G401 (cell line): Measurements from ENCODE around the gene SUPT4H1. TPM values are rescaled to one million over a fixed set of nuclear protein-coding genes. Genes with fewer than 3 reads are reported as not detected.

ENCODE experiments used
- DNase-seq: peaks from one replicate; pipeline ENCODE4 v3.0.0-alpha.2; 2015; ENCODE audit warnings: low spot score
- in situ Hi-C: cut with HindIII; loops from 2 replicates; pipeline ENCODE4 v1.10.0; 2016; ENCODE audit warnings: low sequenced_read_pairs, mixed read lengths
- total RNA-seq: library from RNA; depleted of rRNA; stranded (reverse); fragments of >200 nt; shearing (Covaris generic); gene quantifications from 2 replicates; pipeline ENCODE4 v1.2.3, GENCODE V29; 2014

SUPT4H1 gene
- total RNA-seq, 1 experiment from 2014 or later, result 58.7 TPM

DNA sequence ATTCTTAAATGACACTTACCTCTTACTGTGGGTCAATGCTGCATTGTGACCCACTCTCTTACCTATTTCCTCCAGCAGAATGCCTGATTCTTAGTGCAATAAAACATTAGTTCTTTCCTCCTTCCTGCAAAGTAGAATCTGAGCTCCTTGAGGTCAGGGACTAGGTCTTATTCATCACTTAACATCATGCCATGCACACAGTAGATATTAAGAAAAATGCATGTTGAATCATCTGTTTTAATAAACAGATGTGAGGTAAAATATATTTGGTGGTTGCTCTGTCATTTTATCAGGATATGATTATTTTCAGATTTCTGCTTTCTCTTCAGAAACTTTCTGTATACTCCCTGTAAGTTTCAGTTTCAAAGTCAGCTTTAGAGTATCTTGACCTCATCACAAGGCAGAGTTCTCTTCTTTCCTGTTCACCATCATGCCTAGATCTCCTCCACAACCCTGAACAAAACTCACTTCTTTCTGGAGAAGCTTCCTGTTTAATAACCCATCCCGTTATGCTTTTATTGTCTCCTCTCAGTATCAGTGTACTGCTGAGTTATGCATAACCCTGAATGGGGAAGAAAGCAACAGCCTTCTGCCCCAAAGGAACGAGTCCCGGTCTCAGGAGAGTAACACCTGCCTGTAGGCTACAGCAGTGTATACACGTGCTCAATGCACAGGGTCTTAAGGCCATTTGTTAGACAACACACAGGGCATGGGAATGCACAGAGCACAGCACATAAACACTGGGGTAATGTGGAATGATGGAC, 30.3 kb upstream of the SUPT4H1 start:
- in situ Hi-C loops, result loop anchor here (10.0 kb wide), 1 partner anchor 617 kb away; no protein-coding TSS in a partner anchor
- DNase-seq, result no peak

DNA sequence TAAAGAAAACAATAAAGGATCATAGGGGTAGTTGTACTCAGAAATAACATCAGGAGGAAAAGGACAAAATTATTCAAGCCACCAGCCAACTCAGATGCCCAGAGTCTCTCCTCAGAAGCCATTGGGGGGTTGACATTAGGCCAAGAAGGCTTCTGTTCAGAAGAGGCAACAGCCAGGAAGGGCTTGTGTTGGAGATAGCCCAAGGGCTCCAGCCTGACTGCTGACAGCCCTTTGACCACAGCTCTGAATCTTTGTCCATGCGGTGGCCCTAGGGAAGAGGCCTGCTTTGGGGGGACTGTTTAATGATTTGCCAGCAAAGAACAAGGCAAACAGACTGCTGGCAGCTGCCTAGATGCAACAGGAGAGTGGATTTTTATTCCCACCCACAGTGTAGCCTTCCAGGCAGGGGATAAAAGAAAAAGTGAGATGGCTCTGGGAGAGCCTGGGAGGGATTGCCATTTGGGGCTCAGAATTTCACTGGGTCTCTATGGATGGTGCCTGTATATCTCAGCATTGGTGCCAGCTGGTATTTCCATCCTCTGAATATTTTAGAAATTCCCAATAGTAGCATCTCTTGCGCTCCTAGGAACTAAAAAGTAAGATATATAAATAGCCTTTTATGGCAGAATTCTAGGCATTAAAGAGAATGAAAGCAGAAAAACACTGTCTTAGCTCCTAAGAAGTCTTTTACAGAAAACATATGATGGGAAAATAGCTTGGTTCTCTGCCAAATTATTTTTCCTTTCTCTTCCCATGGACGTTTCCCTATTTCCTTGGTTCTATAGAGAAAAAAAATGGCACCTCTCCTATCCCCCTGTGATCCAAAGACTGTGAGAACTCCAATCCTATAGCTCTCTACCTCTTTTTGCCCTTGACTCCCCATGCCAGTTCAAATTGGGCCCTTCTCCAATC, 29.4 kb upstream of the SUPT4H1 start:
- in situ Hi-C loops, result loop anchor here (10.0 kb wide), 1 partner anchor 617 kb away; no protein-coding TSS in a partner anchor
- DNase-seq, result peak; percentile 86

DNA sequence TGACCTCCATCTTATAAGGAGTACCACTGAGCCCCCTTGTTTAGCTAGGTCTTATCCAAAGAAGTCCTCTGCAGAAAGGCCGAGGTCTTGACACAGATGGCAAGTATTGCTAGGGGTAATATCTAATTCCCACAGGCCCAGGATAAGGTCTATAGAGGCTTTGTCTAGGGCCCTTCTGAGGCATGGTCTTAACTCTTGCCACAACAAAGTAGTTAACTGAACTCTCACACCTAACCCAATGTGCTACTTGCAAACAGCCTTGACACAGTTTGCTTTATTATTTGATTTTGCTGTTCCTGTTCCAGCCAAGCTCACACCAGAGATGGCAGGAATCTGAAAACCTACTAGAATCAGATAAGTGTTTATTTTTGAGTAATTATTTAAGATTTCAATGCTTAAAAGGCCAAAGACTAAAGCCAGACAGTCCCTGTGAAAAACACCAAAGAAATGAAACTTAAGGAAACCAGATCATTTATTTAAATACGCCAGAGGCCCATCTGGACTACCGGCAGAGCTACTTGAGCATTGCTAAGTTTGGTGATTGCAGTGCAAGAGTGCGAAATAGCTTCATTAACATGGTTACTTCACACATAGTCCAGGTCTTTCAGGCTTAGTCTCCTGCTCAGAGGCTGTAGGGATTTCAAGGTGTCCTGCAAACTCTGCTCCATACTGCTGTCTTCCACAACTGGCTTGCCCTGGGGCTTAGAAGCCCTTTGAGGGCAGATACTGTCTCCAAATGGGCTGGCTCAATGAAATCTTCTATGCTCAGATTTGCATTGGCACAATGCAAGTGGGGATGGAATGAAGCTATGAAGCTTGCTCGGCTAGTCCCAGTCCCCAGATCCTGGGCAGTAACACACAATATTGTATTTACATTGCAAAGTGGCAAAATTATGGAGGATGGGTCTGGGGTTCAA, 28.5 kb upstream of the SUPT4H1 start:
- no peak for DNase-seq
- in situ Hi-C loops, result loop anchor here (10.0 kb wide), 1 partner anchor 616 kb away; no protein-coding TSS in a partner anchor

DNA sequence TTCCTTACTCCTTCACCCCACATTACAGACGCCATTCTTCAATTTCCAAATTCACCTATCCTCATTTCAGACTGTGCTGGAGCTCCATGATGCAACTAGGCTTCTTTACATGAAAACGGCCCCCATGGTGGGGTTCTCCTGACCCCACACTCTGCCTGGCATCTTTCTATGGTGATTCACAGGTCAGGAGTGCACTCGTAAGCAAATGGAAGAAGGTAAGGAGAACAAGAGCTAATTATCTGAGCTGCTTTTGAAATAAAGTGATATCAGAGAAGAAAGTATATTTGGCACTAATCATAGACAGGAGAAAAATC, 27.5 kb upstream of the SUPT4H1 start:
- in situ Hi-C loops, result no loop called here
- DNase-seq, result no peak

DNA sequence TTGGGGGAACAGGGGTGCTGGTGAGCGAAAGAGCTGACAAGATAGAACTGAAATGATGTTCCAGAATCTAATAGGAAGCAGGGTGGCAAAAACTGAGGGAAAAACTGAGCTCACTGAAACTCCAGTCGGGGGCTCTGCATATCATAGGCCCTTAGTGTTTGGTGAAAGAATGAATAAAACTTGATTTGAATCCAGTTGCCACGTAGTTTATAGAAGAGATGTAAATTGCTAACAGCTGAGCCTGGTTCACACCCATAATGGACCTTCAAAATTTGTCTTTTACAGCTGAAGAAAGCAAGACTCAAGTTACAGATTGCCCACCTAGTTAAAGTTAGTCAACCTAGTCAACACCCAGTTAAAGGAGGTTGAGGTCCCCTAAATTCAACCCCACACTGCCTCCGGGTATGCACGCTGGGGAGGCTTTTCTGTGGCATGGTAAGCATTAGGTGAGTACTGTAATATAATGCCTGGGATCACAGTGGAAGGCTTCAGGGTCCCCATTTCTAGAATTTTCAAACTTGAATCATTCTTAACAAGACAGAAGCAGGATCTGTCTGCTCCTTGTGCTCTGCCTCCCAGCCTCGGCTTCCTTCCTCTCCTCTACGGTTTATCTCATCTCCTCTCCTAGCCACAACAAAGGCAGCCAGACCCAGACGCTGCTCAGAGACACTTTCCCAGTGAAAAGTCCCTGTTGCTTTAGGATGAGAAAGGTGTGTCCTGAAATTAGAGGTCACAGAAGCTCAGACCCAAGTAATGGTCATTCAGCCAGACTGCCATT, 26.9 kb upstream of the SUPT4H1 start:
- in situ Hi-C loops, result no loop called here
- DNase-seq, result no peak

DNA sequence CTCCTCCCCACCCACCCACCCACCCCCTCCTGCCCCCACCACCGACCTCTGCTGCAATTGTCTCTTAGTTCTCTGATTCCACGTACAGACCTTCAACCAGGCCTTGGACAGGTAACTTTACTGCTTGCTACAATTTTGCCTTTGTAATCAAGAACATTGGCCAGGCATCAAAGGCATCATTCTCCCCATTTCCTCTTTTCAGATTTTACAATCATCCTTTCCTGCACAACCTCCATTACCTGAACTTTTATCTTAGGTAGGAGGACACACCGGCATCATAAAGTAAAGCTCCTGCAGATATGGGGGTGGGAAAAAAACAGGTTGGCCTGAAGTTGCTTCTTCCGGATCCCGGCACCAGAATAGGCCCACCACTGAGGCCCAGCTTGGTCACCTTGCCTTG, 25.7 kb upstream of the SUPT4H1 start:
- in situ Hi-C loops, result no loop called here
- DNase-seq, result no peak

DNA sequence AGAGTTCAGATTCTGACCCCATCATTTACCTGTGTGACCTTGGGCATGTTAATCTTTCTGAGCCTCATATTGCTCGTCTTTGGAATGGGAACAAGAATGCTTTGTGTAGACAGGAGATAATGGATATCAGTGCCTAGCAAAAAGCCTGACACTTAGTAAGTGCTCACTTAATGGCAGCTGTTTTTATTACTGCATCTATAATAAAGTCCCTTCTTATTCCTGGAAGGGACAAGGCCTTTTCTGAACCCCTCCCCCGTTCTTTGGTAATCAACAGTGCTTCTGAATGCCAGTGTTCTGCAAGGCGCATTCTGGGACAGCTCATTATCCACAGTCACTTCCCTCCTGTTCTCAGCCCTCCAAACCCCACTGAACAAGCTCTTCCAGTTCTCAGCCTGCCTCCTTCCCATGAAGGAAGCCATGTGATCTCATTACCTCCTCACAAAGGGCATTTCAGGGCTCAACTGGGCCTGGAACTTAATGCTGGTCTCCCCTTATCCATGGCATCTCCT, 25.1 kb upstream of the SUPT4H1 start:
- in situ Hi-C loops, result no loop called here
- DNase-seq, result no peak

DNA sequence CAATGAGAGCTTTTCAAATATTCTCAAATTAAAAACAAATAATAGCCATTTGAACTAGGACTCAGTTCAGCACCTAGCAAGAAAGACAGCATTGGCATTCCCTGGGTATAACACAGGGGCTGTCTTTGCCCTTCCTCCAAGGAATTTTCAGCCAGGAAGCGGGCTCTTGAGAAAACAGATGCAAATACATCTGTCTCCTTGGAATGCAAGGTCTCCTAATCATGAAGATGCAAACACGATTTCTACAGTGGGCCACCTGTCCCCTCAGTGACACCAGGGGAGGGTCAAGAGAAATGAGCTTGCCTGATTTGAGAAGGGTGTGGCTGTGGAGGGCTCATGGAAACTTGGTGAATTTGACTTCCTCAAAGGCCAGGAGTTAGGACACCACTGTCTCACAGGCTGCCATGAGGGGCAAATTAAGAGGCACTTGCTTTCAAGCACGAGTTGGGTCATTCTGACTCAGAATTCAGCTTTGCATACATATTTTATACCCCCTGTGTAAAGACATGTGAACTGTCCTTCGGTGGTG, 24.5 kb upstream of the SUPT4H1 start:
- no peak for DNase-seq
- in situ Hi-C loops, result no loop called here

DNA sequence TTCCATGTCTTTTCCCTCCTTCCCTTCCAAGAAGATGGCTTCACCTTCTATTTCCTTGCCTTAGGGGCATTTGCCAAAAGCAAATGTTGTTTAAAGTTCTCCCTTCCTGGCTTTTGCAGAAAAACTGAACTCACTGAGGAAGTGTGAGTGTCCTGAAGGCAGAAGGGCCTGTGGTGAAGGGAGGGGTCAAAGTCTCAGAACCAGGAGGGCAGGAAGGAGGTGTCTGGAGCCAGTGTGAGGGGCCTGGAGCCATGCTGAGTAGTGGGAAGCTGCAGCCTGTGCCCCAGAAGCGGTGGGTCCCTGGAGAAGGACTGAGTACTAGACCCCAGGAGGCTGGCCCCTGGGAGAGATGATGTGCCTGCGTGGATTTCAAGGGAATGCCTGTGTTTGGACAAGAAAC, 23.8 kb upstream of the SUPT4H1 start:
- in situ Hi-C loops, result no loop called here
- DNase-seq, result no peak

DNA sequence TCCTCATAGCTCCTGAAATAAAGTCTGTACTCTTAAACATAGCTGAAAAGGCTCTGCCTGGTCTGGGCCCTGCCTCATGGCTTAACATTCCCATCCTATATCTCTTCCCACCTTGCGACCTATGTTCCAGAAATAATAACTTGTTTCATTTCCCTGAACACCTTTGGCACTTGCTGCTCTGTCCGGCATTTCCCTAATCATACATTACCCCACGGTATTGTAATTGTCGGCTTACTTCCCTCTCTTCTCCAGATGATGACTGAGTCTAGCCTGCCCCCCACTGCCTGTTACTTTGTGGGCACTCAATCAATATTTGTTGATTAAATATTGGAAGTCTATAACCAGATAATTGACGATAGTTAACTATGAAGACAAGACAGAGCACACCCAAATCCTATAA, 23.3 kb upstream of the SUPT4H1 start:
- DNase-seq, result no peak
- in situ Hi-C loops, result no loop called here

DNA sequence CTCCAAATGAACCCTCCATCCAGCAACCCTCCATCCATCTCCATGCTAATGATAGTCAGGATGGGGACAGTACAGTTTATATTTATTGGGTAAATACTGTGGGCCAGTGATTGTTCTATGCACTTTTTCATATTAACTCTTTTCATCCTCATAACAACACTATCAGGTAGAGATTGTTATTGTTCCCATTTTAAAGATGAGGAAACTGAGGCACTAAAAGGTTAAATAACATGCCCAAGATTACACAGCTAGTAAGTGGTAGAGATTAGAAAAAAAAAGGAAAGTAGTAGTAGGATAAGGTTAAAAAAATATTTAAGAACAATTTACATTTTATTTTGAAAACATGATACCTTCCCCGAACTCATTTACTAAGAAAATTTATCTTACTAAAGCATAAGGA, 21.9 kb upstream of the SUPT4H1 start:
- DNase-seq, result no peak
- in situ Hi-C loops, result no loop called here

DNA sequence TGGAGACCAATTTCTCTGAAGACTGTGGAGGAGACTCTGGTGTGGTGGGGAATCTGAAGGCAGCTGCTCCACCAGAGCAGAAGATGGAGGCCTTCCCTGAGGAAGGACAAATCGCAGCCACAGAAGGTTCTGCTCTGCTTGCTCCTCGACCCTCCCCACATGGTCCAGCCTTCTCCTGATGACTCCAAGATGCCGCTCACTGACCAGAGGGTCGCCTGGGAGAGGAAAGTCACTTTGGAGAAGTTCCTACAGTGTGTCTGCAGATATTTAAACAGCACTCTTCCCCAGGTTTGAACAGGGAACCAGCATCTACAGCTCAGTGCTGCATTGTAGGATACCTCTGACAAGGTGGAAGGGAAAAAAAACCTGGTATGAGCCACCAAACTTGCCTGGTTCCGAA, 21.0 kb upstream of the SUPT4H1 start:
- DNase-seq, result no peak
- in situ Hi-C loops, result no loop called here

DNA sequence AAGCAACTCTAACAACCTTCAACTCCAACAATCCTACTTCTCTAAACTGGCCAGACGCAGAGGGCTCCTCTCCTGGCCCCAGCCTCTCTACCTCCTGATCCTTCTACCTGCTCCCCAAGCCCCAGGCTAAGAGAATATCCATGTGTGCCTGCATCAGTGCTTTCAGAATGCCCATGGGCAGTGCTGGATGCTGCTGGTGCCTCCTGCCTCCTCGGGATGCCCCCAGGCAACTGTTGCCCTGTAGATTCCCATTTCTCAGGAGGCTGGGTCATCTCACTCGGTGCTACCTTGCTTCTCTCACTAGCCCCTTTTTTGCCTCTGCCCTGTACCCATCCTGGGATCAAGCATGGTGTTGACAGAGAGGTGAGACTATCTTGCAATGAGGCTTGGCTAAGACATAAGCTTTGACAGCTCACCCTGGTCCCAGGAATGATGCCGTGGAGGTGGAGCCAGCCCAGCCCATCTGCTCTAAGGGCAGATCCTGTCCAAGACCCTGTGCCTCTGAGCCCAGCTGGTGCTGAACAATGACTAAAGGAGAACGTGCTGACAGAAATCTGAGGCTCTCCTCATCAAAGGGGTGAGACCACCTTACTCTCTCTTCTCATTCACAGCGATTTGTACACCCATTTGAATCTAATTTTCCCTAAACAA, 19.4 kb upstream of the SUPT4H1 start:
- DNase-seq, result peak; percentile 86
- in situ Hi-C loops, result no loop called here

DNA sequence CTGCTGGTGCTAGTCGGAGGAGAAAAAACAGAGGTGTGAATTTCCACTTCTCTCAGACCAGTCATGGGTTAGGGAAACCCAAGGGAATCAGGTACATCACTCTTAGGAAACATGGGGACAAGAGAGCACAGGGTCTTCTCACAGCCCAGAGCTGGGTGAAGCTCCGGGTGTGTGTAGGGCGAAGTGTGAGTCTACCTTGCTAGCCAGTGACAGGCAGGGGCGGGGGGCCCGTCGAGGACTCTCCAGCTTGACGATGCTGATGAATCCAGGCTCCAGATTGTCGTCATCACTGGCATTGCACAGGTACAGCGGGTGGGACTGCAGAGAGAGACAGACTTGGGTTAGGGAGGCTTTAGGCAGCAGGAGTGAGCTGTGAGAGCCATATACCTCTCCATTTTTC, 18.7 kb upstream of the SUPT4H1 start:
- no peak for DNase-seq
- in situ Hi-C loops, result no loop called here

DNA sequence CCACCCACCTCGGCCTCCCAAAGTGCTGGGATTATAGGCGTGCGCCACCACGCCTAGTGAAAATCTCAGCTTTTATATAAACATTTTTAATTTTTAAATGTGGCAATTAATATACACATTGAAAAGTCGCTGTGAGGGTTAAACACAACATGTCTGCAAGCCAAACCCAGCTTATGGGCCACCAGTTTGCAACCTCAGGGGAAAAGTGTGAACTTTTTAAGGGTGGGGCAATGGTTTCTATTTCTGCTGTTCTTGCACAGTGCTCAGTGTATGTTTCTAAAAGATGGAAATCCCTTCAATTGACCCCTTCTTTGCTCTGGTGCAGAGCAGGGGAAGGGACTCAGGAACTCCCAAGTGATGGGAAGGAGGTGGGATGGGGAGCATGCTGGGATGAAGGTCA, 18.3 kb upstream of the SUPT4H1 start:
- in situ Hi-C loops, result no loop called here
- DNase-seq, result no peak

DNA sequence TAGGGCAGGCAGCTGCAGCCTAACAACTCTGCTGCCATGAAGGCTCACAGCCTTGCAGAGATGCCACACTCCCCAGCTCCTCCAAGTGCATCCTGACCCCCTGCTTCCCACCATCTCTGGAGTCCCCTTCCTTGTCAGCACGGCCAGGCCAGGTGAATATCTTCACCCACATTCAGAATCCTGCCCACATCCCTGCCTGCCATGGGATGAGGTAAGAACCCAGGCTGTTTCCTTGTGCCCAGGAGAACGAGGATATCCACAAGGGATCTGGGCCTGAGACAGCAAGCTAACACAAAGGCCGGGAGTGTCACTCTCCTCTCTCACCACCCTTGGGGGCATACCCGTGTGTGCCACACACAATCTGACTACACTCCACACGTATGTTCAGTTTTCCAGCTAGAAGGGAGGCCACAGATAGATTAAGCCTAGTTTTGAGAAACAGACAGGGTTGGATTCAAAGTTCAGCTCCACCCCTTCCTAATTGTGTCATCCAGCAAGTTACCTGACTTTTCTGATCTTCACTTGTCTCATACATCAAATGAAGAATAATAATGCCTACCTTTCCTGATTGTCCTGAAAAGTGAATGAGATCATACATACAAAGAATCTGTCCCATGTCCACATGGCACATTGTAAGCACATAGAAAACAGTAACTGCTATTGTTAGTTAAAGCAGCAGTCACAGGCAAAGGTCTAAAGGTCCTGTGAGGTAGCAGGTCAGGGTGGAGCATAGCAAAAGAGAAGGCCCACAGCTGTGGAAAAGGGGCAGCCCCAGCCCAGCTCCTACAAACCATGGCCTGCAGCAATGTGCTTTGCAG, 17.4 kb upstream of the SUPT4H1 start:
- in situ Hi-C loops, result no loop called here
- no peak for DNase-seq

DNA sequence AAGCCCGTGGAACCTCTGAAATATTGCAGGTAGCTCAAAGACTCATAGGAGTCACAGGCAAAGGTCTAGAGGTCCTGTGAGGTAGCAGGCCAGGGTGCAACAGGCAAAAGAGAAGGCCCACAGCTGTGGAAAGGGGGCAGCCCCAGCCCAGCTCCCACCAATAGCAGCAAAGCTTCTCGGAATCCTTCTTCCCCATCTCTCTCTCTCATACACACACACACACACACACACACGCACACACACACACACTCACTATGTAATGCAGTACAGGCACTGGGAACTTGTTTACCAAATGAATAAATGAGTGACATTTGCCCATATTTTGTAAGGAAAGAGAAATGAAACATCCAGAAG, 16.8 kb upstream of the SUPT4H1 start:
- in situ Hi-C loops, result no loop called here
- no peak for DNase-seq
